NB4 (cell line): ENCODE results near the gene UBXN10.

Experiments used
- DNase-seq: peaks from one replicate; pipeline ENCODE4 v3.0.0; 2010; ENCODE audit warnings: low read depth
- H3K4me3 ChIP-seq: one replicate; pipeline ENCODE4 v1.5.1; 2011; ENCODE audit warnings: mild to moderate bottlenecking, low read depth, low read length, moderate library complexity
- CTCF ChIP-seq: IDR thresholded peaks from one replicate; pipeline ENCODE4 v1.5.1; 2012; ENCODE audit warnings: low read depth, low read length
- MAX ChIP-seq: IDR thresholded peaks from 2 replicates; pipeline ENCODE4 v1.6.1; 2011; ENCODE audit warnings: low read depth, low read length
- MYC ChIP-seq: IDR thresholded peaks from 2 replicates; pipeline ENCODE4 v1.6.1; 2011; ENCODE audit warnings: low read depth, low read length
- POLR2A ChIP-seq: IDR thresholded peaks from 2 replicates; pipeline ENCODE4 v1.6.1; 2011; ENCODE audit warnings: mild to moderate bottlenecking; ENCODE audit not compliant: insufficient read length; ENCODE audit errors: extremely low read depth

The UBXN10 gene

GRCh38 chr1:20158358-20159070, 27.4 kb upstream of the UBXN10 start:
- TF ChIP-seq POLR2A (no peak), CTCF (no peak), MAX (no peak), MYC (no peak)
- no peak for DNase-seq
- no peak overlapping the region for H3K4me3 ChIP-seq

GRCh38 chr1:20160034-20160433, 25.9 kb upstream of the UBXN10 start:
- TF ChIP-seq CTCF (no peak), MYC (no peak), POLR2A (no peak), MAX (no peak)
- H3K4me3 ChIP-seq, result no peak overlapping the region

GRCh38 chr1:20164694-20165202, 21.1 kb upstream of the UBXN10 start:
- no peak overlapping the region for H3K4me3 ChIP-seq
- no peak for TF ChIP-seq POLR2A
- no peak for TF ChIP-seq CTCF
- no peak for TF ChIP-seq MAX
- TF ChIP-seq MYC, result no peak
- no peak for DNase-seq

More at GRCh38 chr1:20160034-20160433, 25.9 kb upstream of the UBXN10 start:
- DNase-seq, result peak; percentile 25

DNA sequence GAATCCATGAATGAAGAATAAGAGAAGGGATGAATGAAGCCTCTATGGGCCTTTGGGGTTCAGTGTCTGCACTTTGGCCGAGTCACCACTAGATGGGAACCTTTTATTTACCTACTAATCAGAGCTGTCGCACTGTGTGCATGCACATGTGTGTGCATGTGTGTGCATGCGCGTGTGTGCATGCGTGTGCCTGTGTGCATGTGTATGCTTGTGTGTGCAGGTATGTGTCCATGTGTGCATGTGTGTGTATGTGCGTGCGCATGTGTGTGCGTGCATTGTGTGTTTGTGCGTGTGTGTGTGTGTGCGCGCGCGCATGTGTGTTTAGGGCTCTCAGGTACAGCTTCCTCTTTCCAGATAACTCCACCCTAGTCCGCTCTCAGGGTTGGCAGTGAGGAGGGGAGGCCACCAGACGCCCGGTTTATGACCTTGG, 20.4 kb upstream of the UBXN10 start:
- TF ChIP-seq MYC, result peak; percentile 67
- TF ChIP-seq MAX, result peak; percentile 91
- TF ChIP-seq CTCF, result peak; percentile 42
- no peak for TF ChIP-seq POLR2A
- H3K4me3 ChIP-seq, result peak overlapping the region; percentile 32
- DNase-seq, result peak; percentile 93

DNA sequence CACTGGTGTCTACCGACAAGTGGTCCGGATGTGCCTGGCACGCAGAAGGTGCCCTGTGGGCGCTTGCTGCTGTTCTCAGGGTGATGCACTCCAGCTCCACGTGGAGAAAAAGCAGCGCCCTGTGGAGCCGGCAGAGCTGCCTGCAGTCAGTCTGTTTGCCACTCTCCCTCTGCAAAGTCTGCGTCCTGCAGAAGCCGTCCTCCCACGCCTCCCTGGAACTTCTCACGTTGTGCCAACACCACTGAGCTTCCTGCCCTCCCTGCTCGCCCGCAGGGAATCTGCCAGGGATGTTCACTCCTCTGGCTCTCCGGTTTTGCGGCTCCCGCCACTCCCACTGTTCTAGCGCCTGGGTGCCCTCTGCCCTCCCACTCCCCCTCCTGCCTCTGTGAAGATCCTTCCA, 19.8 kb upstream of the UBXN10 start:
- DNase-seq, result peak; percentile 89
- no peak for TF ChIP-seq POLR2A
- peak; percentile 41; the same call in 1 of the 2 replicates for TF ChIP-seq MAX
- peak; percentile 17; the same call in 1 of the 2 replicates for TF ChIP-seq MYC
- H3K4me3 ChIP-seq, result peak overlapping the region; percentile 32

GRCh38 chr1:20167126-20167525, 18.8 kb upstream of the UBXN10 start:
- no peak overlapping the region for H3K4me3 ChIP-seq
- no peak for DNase-seq
- no peak for TF ChIP-seq MAX
- no peak for TF ChIP-seq POLR2A
- no peak for TF ChIP-seq MYC
- no peak for TF ChIP-seq CTCF
